Right lung (tissue), 10 donors: ENCODE data around the gene RASGRP2. TPM values are rescaled to one million over a fixed set of nuclear protein-coding genes. Genes with fewer than 3 reads are reported as not detected.

Source experiments
- DNase-seq, 2 donors: peaks; one replicate each; pipeline ENCODE4 v3.0.0-alpha.2; 2013
- long read RNA-seq, 8 donors: transcript quantifications; one replicate each; lab custom pipeline, GENCODE V29; 2026
- polyA plus RNA-seq, 5 donors: library from polyadenylated mRNA; unstranded; fragments of 120-200 nt; gene quantifications; one replicate each; pipeline versions ENCODE4 v1.2.1 to v1.2.3, GENCODE V29; 2013; ENCODE audit warnings: inconsistent platforms in 1 of 5, low replicate concordance in 1 of 5; ENCODE audit not compliant: insufficient read length in 5 of 5, insufficient read depth in 1 of 5

Gene RASGRP2
- polyA plus RNA-seq, result 10 to 100 TPM in 2 of 5 donors, 1 to 10 TPM in 3; 6.5 to 10.7 (median 9.9) TPM
- long read RNA-seq, donor 1, result 0 reads
- long read RNA-seq, donor 2, result 0 reads
- long read RNA-seq, donor 3, partial matches to known transcripts, result 0 of 2 reads
- long read RNA-seq, donor 3, other reads (novel, unspliced or antisense), result 0 of 2 reads
- long read RNA-seq, donor 4, partial matches to known transcripts, result 0 of 1 reads
- long read RNA-seq, donor 4, other reads (novel, unspliced or antisense), result 0 of 1 reads
- long read RNA-seq, donor 5, partial matches to known transcripts, result 6 of 8 reads
- long read RNA-seq, donor 5, other reads (novel, unspliced or antisense), result 0 of 8 reads
- long read RNA-seq, donor 6, partial matches to known transcripts, result 5 of 6 reads
- long read RNA-seq, donor 6, other reads (novel, unspliced or antisense), result 0 of 6 reads
- long read RNA-seq, donor 7, partial matches to known transcripts, result 0 of 2 reads
- long read RNA-seq, donor 7, other reads (novel, unspliced or antisense), result 0 of 2 reads
- long read RNA-seq, donor 8, result 0 reads

- DNase-seq, result peak in 1 of 2 donors; percentile 24
Measured at GRCh38 chr11:64743591-64744543, at the start of gene RASGRP2. RASGRP2 (minus strand) TSS chr11:64744142; CDS start chr11:64742866, 1,276 bp downstream.

- no peak for DNase-seq
Measured at GRCh38 chr11:64792482-64792881, 48.5 kb upstream of the RASGRP2 start.

- DNase-seq, result no peak
Measured at GRCh38 chr11:64791781-64792291, 47.9 kb upstream of the RASGRP2 start.

- DNase-seq, result no peak
Measured at GRCh38 chr11:64790205-64791095, 46.5 kb upstream of the RASGRP2 start.

- no peak for DNase-seq
Measured at GRCh38 chr11:64789331-64790204, 45.6 kb upstream of the RASGRP2 start.

- DNase-seq, result no peak
Measured at GRCh38 chr11:64788321-64789215, 44.6 kb upstream of the RASGRP2 start.

- DNase-seq, result no peak
Measured at GRCh38 chr11:64787526-64788320, 43.8 kb upstream of the RASGRP2 start.

- no peak for DNase-seq
Measured at GRCh38 chr11:64786308-64786707, 42.4 kb upstream of the RASGRP2 start.

GRCh38 chr11:64784813-64785581 is 41.1 kb upstream of the RASGRP2 start:
- no peak for DNase-seq

GRCh38 chr11:64778473-64779298 is 34.7 kb upstream of the RASGRP2 start, which contains the start of gene SF1:
SF1 (minus strand) TSS chr11:64778542; CDS start chr11:64778392, 150 bp downstream.
- DNase-seq, result peak; percentile 100

- DNase-seq, result no peak
Measured at GRCh38 chr11:64778223-64778472, 34.2 kb upstream of the RASGRP2 start.

- DNase-seq, result peak; percentile 89 to 92
Measured at GRCh38 chr11:64777449-64778222, 33.7 kb upstream of the RASGRP2 start.

GRCh38 chr11:64776875-64777274 is 32.9 kb upstream of the RASGRP2 start:
- no peak for DNase-seq

GRCh38 chr11:64776425-64776824 is 32.5 kb upstream of the RASGRP2 start:
- no peak for DNase-seq

- no peak for DNase-seq
Measured at GRCh38 chr11:64774144-64774543, 30.2 kb upstream of the RASGRP2 start.
